ENCODE results near the gene EMC1.
"Not testable (repeated sequence)": the region's sequence is repeated elsewhere in the genome, so short reads cannot be mapped to it uniquely, and the experiment has no call there.

The EMC1 gene

DNA sequence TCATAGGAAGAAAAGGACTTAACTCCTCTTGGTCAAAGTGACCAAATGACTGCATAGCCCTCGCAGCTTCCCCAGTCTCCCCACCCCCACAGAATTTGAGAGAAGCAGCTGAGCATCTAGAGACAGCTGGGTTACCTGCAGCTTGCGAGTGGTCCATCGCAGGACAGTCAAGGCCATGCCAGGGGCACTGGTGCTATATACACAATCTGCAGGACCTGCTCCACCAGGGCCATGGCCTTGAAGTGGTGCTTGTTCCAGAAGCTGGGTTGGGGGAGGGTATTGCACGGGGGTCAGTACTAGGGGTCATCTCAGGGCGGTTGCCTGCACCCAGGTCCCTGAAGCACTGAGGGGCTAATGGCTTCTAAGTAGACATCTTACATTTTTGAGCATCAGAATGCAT, 10.7 kb upstream of the EMC1 start:
- Histone ChIP-seq H3K9ac (ENCODE audit: low read depth in 1 of 2, low read length in 2 of 2) (no peak overlapping the region), H3K27ac (ENCODE audit: low read depth, low read length) (no peak overlapping the region), H3K4me1 (ENCODE audit: control insufficient read depth in 1 of 2, insufficient read depth in 2 of 2, low read length in 2 of 2) (no peaks in the 10 kb centered on the region), H3K9me3 (ENCODE audit: control insufficient read depth in 1 of 2, low read length in 2 of 2) (no peaks in the 10 kb centered on the region), H3K36me3 (ENCODE audit: control insufficient read depth in 1 of 2, insufficient read depth in 2 of 2, low read length in 2 of 2) (peaks cover 37 to 71% of the 10 kb centered on the region in 2 donors), H3K4me3 (ENCODE audit: low read depth in 1 of 2, low read length in 2 of 2) (no peak overlapping the region), H3K27me3 (ENCODE audit: control insufficient read depth in 1 of 2, insufficient read depth in 2 of 2, low read length in 2 of 2) (no peaks in the 10 kb centered on the region)

DNA sequence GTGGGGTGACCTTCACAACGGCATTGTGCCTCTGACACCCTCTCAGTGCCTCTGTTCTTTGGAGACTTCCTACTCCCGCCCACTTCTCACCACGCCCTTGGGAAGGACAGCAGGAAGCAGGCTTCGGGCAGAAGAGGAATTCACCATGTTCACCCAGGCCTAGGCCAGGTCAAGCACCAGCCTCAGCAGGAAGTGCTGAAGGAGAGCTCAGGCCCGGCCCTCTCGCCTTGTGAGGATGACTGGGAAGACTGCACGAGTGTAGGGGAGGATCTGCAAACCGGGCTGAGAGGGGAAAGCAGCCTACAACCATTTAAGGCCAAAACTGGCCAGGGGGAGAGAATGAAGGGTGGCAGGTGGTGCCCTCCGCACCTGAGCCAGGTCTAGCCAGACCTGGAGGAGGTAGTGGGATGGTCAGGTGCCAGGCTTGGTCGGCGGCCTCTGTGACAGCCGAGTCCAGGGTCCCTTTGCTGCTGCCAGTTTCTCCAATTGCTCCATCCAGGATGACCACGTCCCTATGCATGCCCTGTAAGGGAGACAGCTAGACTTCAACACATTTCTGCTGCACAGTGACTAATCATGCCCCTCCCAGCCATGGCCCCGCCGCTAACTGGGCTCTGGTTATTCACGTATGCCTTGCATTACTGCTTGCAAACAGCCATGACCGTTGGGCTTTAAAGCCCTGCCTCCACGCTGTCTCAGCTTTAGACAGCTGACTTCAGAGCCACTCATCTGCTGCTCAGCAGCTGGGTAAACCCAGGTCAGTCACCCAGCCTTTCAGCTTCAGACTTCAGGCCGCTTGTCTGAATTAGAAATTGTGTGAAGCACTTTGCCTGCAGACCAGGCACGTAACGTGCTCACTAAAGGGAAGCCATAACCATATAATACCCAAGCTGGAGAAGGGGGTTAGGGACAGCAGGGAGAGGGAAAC, 9.2 kb upstream of the EMC1 start:
- Histone ChIP-seq H3K9me3 (ENCODE audit: control insufficient read depth in 1 of 2, low read length in 2 of 2) (no peaks in the 10 kb centered on the region), H3K27ac (ENCODE audit: low read depth, low read length) (no peak overlapping the region), H3K4me3 (ENCODE audit: low read depth in 1 of 2, low read length in 2 of 2) (no peak overlapping the region), H3K4me1 (ENCODE audit: control insufficient read depth in 1 of 2, insufficient read depth in 2 of 2, low read length in 2 of 2) (no peaks in the 10 kb centered on the region), H3K27me3 (ENCODE audit: control insufficient read depth in 1 of 2, insufficient read depth in 2 of 2, low read length in 2 of 2) (no peaks in the 10 kb centered on the region), H3K36me3 (ENCODE audit: control insufficient read depth in 1 of 2, insufficient read depth in 2 of 2, low read length in 2 of 2) (peaks cover 40 to 74% of the 10 kb centered on the region in 2 donors), H3K9ac (ENCODE audit: low read depth in 1 of 2, low read length in 2 of 2) (no peak overlapping the region)

DNA sequence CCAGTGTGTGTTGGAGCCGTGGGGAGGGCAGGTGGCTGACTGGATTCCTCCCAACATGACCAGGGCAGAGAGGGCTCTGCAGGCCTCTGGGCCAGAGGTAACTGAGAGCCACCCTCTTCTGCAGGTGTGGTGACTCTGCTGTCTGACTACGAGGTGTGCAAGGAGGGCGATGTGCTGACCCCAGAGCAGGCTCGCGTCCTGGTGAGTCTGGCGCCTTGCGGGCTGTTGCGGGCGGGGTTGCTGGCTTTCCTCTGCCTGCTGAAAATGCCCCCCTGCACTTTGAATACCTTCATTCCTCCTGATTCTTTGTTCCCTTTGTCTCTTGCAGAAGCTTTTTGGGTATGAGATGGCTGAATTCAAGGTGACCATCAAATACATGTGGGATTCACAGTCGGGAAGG, 7.0 kb upstream of the EMC1 start:
- Histone ChIP-seq H3K27me3 (ENCODE audit: control insufficient read depth in 1 of 2, insufficient read depth in 2 of 2, low read length in 2 of 2) (no peaks in the 10 kb centered on the region), H3K9me3 (ENCODE audit: control insufficient read depth in 1 of 2, low read length in 2 of 2) (no peaks in the 10 kb centered on the region), H3K4me3 (ENCODE audit: low read depth in 1 of 2, low read length in 2 of 2) (no peak overlapping the region), H3K4me1 (ENCODE audit: control insufficient read depth in 1 of 2, insufficient read depth in 2 of 2, low read length in 2 of 2) (peaks cover 1 to 5% of the 10 kb centered on the region in 2 donors), H3K9ac (ENCODE audit: low read depth in 1 of 2, low read length in 2 of 2) (no peak overlapping the region), H3K36me3 (ENCODE audit: control insufficient read depth in 1 of 2, insufficient read depth in 2 of 2, low read length in 2 of 2) (peaks cover 35 to 73% of the 10 kb centered on the region in 2 donors), H3K27ac (ENCODE audit: low read depth, low read length) (no peak overlapping the region)

GRCh38 chr1:19257178-19257914, 6.0 kb upstream of the EMC1 start:
- H3K27ac ChIP-seq (ENCODE audit: low read depth, low read length) = no peak overlapping the region
- H3K4me1 ChIP-seq (ENCODE audit: control insufficient read depth in 1 of 2, insufficient read depth in 2 of 2, low read length in 2 of 2) = peaks cover 11 to 13% of the 10 kb centered on the region in 2 donors
- no peak overlapping the region for H3K4me3 ChIP-seq (ENCODE audit: low read depth in 1 of 2, low read length in 2 of 2)
- no peak overlapping the region for H3K9ac ChIP-seq (ENCODE audit: low read depth in 1 of 2, low read length in 2 of 2)
- no peaks in the 10 kb centered on the region for H3K9me3 ChIP-seq (ENCODE audit: control insufficient read depth in 1 of 2, low read length in 2 of 2)
- H3K36me3 ChIP-seq (ENCODE audit: control insufficient read depth in 1 of 2, insufficient read depth in 2 of 2, low read length in 2 of 2) = peaks cover 35 to 67% of the 10 kb centered on the region in 2 donors
- H3K27me3 ChIP-seq (ENCODE audit: control insufficient read depth in 1 of 2, insufficient read depth in 2 of 2, low read length in 2 of 2) = no peaks in the 10 kb centered on the region

- H3K27ac ChIP-seq (ENCODE audit: low read depth, low read length); H3K4me3 ChIP-seq (ENCODE audit: low read depth in 1 of 2, low read length in 2 of 2); H3K27me3 ChIP-seq (ENCODE audit: control insufficient read depth in 1 of 2, insufficient read depth in 2 of 2, low read length in 2 of 2); H3K9me3 ChIP-seq (ENCODE audit: control insufficient read depth in 1 of 2, low read length in 2 of 2); H3K9ac ChIP-seq (ENCODE audit: low read depth in 1 of 2, low read length in 2 of 2): not testable (repeated sequence)
- peaks cover 13 to 17% of the 10 kb centered on the region in 2 donors for H3K4me1 ChIP-seq (ENCODE audit: control insufficient read depth in 1 of 2, insufficient read depth in 2 of 2, low read length in 2 of 2)
- peaks cover 27 to 57% of the 10 kb centered on the region in 2 donors for H3K36me3 ChIP-seq (ENCODE audit: control insufficient read depth in 1 of 2, insufficient read depth in 2 of 2, low read length in 2 of 2)
Observed at GRCh38 chr1:19256301-19256700, 5.0 kb upstream of the EMC1 start.

DNA sequence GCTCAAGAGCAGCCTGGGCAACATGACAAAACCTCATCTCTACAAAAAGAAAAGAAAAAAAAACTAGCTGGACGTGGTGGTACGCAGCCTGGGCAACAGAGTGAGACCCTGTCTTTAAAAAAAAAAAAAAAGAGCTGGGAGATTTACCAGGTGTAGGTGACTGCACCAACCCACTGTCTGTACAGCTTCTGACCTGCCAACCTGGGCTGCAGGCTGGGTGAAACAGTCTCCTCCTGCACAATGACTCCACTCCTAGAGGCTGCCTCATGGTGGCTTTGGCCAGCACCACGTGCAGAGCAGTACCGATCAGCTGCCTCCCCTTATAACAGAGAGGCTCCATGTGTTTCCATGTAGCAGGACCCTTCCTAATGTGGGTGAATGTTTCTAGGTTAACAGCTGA, 4.0 kb upstream of the EMC1 start:
- Histone ChIP-seq H3K27ac (ENCODE audit: low read depth, low read length) (no peak overlapping the region), H3K9me3 (ENCODE audit: control insufficient read depth in 1 of 2, low read length in 2 of 2) (no peaks in the 10 kb centered on the region), H3K9ac (ENCODE audit: low read depth in 1 of 2, low read length in 2 of 2) (no peak overlapping the region), H3K4me1 (ENCODE audit: control insufficient read depth in 1 of 2, insufficient read depth in 2 of 2, low read length in 2 of 2) (peaks cover 20 to 27% of the 10 kb centered on the region in 2 donors), H3K36me3 (ENCODE audit: control insufficient read depth in 1 of 2, insufficient read depth in 2 of 2, low read length in 2 of 2) (peaks cover 27 to 51% of the 10 kb centered on the region in 2 donors), H3K27me3 (ENCODE audit: control insufficient read depth in 1 of 2, insufficient read depth in 2 of 2, low read length in 2 of 2) (no peaks in the 10 kb centered on the region), H3K4me3 (ENCODE audit: low read depth in 1 of 2, low read length in 2 of 2) (no peak overlapping the region)

- Histone ChIP-seq H3K27me3 (ENCODE audit: control insufficient read depth in 1 of 2, insufficient read depth in 2 of 2, low read length in 2 of 2) (no peaks in the 10 kb centered on the region), H3K4me1 (ENCODE audit: control insufficient read depth in 1 of 2, insufficient read depth in 2 of 2, low read length in 2 of 2) (peaks cover 22 to 29% of the 10 kb centered on the region in 2 donors), H3K36me3 (ENCODE audit: control insufficient read depth in 1 of 2, insufficient read depth in 2 of 2, low read length in 2 of 2) (peaks cover 21 to 42% of the 10 kb centered on the region in 2 donors), H3K9me3 (ENCODE audit: control insufficient read depth in 1 of 2, low read length in 2 of 2) (no peaks in the 10 kb centered on the region), H3K27ac (ENCODE audit: low read depth, low read length) (no peak overlapping the region), H3K9ac (ENCODE audit: low read depth in 1 of 2, low read length in 2 of 2) (no peak overlapping the region), H3K4me3 (ENCODE audit: low read depth in 1 of 2, low read length in 2 of 2) (no peak overlapping the region)
Observed at GRCh38 chr1:19254416-19254815, 3.1 kb upstream of the EMC1 start.

- Histone ChIP-seq H3K27ac (ENCODE audit: low read depth, low read length) (no peak overlapping the region), H3K4me1 (ENCODE audit: control insufficient read depth in 1 of 2, insufficient read depth in 2 of 2, low read length in 2 of 2) (peaks cover 22 to 29% of the 10 kb centered on the region in 2 donors), H3K27me3 (ENCODE audit: control insufficient read depth in 1 of 2, insufficient read depth in 2 of 2, low read length in 2 of 2) (no peaks in the 10 kb centered on the region), H3K9ac (ENCODE audit: low read depth in 1 of 2, low read length in 2 of 2) (peak overlapping the region; percentile 67 to 77), H3K9me3 (ENCODE audit: control insufficient read depth in 1 of 2, low read length in 2 of 2) (no peaks in the 10 kb centered on the region), H3K4me3 (ENCODE audit: low read depth in 1 of 2, low read length in 2 of 2) (peak overlapping the region; percentile 82 to 100), H3K36me3 (ENCODE audit: control insufficient read depth in 1 of 2, insufficient read depth in 2 of 2, low read length in 2 of 2) (peaks cover 0 to 5% of the 10 kb centered on the region in 2 donors)
Observed at GRCh38 chr1:19250629-19251304, 557 bp downstream of the EMC1 start.

- no peaks in the 10 kb centered on the region for H3K4me1 ChIP-seq (ENCODE audit: control insufficient read depth in 1 of 2, insufficient read depth in 2 of 2, low read length in 2 of 2)
- H3K27ac ChIP-seq (ENCODE audit: low read depth, low read length) = no peak overlapping the region
- H3K36me3 ChIP-seq (ENCODE audit: control insufficient read depth in 1 of 2, insufficient read depth in 2 of 2, low read length in 2 of 2) = peaks cover 62 to 79% of the 10 kb centered on the region in 2 donors
- no peak overlapping the region for H3K9ac ChIP-seq (ENCODE audit: low read depth in 1 of 2, low read length in 2 of 2)
- no peaks in the 10 kb centered on the region for H3K27me3 ChIP-seq (ENCODE audit: control insufficient read depth in 1 of 2, insufficient read depth in 2 of 2, low read length in 2 of 2)
- H3K9me3 ChIP-seq (ENCODE audit: control insufficient read depth in 1 of 2, low read length in 2 of 2) = no peaks in the 10 kb centered on the region
- no peak overlapping the region for H3K4me3 ChIP-seq (ENCODE audit: low read depth in 1 of 2, low read length in 2 of 2)
Observed at GRCh38 chr1:19240673-19241538, 10.4 kb downstream of the EMC1 start.
